GM12891 (cell line): Measurements from ENCODE around the gene PTPN3.

Experiments used
- DNase-seq: peaks from one replicate; pipeline ENCODE4 v3.0.0; 2011; ENCODE audit warnings: low spot score; ENCODE audit not compliant: insufficient read length
- FAIRE-seq: peaks from 2 replicates; lab custom pipeline; 2011; peaks lifted over from hg19 to GRCh38; lab: Jason Lieb, UNC
- PAX5 ChIP-seq: IDR thresholded peaks from 2 replicates; pipeline ENCODE4 v1.6.1; 2011; ENCODE audit warnings: low read length, moderate library complexity, mild to moderate bottlenecking; ENCODE audit not compliant: insufficient read depth, severe bottlenecking
- POLR2A ChIP-seq: IDR thresholded peaks from 2 replicates; pipeline ENCODE4 v1.6.1; 2011; ENCODE audit warnings: low read depth, low read length, control low read depth
- POLR2AphosphoS5 ChIP-seq: IDR thresholded peaks from 2 replicates; pipeline ENCODE4 v1.6.1; 2011; ENCODE audit warnings: low read depth, low read length, control low read depth
- POU2F2 ChIP-seq: IDR thresholded peaks from 2 replicates; pipeline ENCODE4 v1.6.1; 2011; ENCODE audit warnings: low read depth, mild to moderate bottlenecking, control low read depth, low read length, moderate library complexity
- SPI1 ChIP-seq: IDR thresholded peaks from 2 replicates; pipeline ENCODE4 v1.6.1; 2011; ENCODE audit warnings: low read depth, low read length, control low read depth
- TAF1 ChIP-seq: IDR thresholded peaks from 2 replicates; pipeline ENCODE4 v1.6.1; 2011; ENCODE audit warnings: low read depth, low read length, control low read depth

PTPN3 gene

DNA sequence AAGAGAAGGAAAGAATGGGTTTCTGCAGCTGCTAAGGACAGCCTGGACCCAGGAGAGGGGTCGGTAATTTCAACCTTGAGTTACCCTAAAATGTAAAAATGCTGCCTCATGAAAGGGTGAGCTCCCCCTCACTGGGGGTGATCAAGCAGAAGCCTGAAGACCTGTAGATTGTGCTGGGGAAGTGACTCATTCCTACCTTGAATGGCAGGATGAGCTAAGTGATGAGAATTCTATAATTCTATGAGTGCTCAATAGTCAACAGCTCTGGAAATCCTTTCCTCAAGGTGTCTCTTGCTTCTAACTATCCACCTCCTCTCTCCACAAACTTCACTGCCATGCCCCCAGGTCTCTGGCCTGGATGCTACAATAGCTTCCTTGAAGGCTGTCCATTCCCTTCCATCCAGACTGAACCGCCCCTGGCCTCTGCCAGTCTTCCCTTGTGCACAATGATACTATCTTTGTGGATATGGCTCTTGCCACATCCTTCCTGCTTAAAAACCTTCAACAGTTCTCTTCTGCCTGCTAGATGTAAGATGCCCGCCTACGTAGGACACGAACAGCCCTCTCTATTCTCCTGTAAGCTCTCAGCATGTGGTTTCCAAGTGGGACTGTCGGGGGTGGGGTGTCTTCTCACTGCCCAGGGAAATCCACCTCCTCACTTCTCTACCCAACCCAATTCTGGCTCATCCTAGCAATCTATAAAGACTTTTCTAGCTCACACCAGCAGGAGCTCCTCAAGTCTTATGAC, 50.6 kb downstream of the PTPN3 start:
- FAIRE-seq: peak; percentile 72
- TF ChIP-seq POU2F2: no peak
- no peak for TF ChIP-seq PAX5
- TF ChIP-seq POLR2A: no peak
- no peak for TF ChIP-seq SPI1
- no peak for TF ChIP-seq TAF1
- DNase-seq: no peak

DNA sequence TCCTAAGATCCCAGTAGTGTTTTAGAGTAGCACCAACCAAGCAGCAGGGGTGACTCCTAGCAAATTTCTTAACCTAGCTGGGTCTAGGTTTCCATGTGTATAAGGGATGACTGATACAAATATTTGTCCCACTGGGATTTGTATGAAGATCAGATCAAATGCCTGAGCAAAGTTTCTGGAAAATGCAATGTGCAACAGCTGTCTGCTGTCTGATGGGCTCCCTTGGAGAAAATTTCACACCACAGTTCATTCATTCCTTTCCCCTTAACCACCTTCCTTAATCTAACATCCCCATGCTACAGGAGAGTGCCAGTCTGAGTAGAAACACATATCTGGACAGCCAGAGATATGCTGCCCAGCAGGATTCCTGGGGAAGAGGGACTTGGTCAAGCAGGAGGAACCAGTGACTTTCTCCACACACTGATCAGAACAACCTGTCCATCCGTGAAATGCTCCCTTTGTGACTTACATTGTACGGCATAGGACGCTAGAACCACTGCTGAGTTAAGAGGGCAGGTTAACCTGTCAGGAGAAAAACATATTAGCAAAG, 53.3 kb downstream of the PTPN3 start:
- DNase-seq (no peak), FAIRE-seq (no peak)
- TF ChIP-seq TAF1: no peak
- TF ChIP-seq PAX5: no peak
- no peak for TF ChIP-seq POLR2A
- TF ChIP-seq POLR2AphosphoS5: no peak
- TF ChIP-seq POU2F2: no peak
- no peak for TF ChIP-seq SPI1

DNA sequence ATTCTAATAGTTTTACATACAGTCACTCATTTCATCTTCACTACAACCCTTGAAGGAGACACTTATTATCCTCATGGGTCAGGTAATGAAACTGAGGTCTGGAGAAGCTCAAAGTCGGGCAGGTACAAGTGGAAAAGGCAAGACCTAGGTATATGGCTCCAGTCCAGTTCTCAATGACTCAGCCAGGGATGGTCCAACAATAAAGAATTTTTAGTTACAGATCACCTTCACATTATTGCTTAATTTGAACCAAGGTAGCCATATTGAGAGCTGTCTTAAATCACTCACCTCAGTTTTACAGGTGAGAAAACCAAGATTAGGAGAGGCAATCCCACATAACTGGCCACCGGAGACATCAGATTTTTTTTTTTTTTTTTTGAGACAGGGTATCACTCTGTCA, 55.4 kb downstream of the PTPN3 start:
- FAIRE-seq: no peak
- no peak for TF ChIP-seq SPI1
- DNase-seq: no peak

DNA sequence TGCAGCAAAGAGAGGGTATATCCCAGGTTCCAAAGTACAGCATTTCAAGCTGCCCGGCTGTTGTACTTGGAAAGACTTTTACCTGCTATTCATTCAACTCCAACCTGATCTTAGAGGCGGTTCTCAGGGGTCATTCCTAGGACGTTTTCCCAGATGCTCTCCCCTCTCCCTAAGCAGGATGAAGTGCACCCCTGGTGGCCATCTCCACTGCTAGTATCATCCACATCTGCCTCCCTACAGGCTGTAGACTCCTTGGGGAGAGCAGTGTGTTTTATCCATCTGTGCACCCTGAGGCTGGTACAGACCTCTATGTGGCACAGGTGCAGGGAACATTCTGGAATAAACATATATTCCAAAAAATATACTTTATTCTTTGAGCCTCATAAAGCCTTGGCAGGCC, 56.8 kb downstream of the PTPN3 start:
- FAIRE-seq (no peak), DNase-seq (no peak)
- TF ChIP-seq POLR2A (no peak), POLR2AphosphoS5 (no peak), POU2F2 (no peak)

- TF ChIP-seq SPI1: peak; percentile 78
- no peak for TF ChIP-seq POLR2AphosphoS5
- FAIRE-seq: peak; percentile 92
- DNase-seq: peak; percentile 50
Measured at GRCh38 chr9:109440797-109441287, 57.3 kb downstream of the PTPN3 start.

GRCh38 chr9:109440117-109440515, 58.0 kb downstream of the PTPN3 start:
- TF ChIP-seq POLR2AphosphoS5 (no peak), PAX5 (no peak), POLR2A (no peak), SPI1 (no peak), TAF1 (no peak), POU2F2 (no peak)
- DNase-seq (no peak), FAIRE-seq (peak; percentile 62)

DNA sequence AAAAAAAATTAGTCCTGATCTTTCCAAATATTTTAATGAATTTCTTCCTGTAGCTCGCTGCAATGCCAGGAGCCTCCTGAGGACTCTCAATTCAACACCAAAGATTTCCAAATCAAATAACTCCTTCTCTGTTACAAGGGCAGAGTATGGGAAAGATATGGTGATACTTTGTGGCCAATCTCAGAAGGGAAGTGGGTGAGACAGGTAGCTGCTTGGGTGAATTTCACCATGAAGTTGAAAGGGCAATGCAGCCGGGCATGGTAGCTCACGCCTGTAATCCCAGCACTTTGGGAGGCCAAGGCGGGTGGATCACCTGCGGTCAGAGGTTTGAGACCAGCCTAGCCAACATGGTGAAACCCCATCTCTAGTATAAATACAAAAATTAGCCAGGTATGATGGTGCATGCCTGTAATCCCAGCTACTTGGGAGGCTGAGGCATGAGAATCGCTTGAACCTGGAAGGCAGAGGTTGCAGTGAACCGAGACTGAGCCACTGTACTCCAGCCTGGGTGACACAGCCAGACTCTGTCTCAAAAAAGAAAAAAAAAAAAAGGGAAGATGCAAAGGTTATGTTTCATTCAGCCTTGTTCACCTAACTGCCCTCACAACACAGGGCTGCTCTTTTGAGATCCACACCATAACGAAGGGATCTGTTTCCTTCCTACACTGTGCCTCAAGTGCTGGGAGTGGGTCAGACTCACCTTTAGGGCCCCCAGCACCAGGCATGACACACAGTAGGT, 58.6 kb downstream of the PTPN3 start:
- no peak for TF ChIP-seq TAF1
- peak; percentile 61 for TF ChIP-seq SPI1
- peak; percentile 5 for FAIRE-seq
- DNase-seq: no peak

DNA sequence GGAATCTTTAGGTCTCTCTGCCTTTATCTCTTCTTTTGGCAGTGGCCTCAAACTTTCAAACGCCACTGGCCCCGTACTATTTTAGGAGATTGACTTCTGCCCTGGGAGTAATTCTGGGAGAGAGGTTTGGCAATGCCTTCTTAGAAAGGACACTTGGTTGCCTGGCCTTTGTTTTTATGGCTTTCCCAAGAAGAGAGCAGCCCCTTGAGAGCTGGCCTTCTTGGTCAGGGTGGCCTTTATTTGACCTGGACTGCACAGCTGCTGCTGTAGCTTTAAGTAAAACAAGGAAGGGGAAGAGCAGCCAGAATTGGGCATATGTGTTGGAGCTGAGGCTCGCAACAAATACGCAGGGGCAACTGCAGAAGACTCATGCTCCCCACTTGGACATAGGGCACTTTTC, 60.8 kb downstream of the PTPN3 start:
- DNase-seq: no peak
- no peak for TF ChIP-seq POU2F2
- no peak for TF ChIP-seq PAX5
- no peak for TF ChIP-seq TAF1
- no peak for TF ChIP-seq POLR2A
- TF ChIP-seq POLR2AphosphoS5: no peak
- TF ChIP-seq SPI1: no peak; the same call in 1 of the 2 replicates
- FAIRE-seq: no peak

DNA sequence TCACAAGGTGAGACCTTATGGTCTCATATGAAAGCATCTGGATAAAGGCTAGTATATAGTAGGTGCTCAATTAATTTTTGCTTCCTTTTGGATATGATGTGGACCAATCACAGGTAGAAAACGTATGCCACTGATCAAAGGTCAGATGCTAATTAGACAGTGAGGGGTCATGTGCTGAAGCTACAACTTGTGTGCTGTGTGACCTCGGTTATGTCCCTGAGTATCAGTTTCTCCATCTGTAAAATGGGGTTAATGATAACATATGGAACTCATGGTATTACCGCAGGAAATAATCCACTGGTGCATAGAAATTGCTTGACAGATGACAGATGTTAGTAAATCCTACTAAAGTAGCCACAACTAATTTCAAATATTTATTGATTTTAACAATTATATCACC, 62.0 kb downstream of the PTPN3 start:
- DNase-seq (no peak), FAIRE-seq (no peak)
- TF ChIP-seq TAF1: no peak
- TF ChIP-seq POU2F2: no peak
- no peak for TF ChIP-seq POLR2AphosphoS5
- TF ChIP-seq POLR2A: no peak
- TF ChIP-seq PAX5: no peak
- no peak for TF ChIP-seq SPI1

DNA sequence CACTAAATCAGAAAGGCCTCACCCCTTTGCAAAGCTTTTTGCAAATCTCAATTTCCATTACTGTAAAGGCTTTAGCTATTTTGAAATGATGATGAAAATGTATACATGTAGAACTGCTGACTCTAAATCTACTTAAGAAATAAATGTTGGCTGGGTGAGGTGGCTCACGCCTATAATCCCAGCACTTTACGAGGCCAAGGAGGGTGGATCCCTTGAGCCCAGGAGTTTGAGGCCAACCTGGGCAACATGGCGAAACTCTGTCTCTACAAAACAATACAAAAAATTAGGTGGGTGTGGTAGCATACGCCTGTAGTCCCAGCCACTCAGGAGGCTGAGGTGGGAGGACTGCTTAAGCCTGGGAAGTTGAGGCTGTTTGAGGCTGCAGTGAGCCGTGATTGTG, 64.6 kb downstream of the PTPN3 start:
- no peak for DNase-seq
- no peak for FAIRE-seq
- TF ChIP-seq PAX5 (no peak), POLR2A (no peak), TAF1 (no peak), POLR2AphosphoS5 (no peak), SPI1 (no peak), POU2F2 (no peak)
